Jurkat, Clone E6-1 (cell line): ENCODE data around the gene BTBD6. TPM values are rescaled to one million over a fixed set of nuclear protein-coding genes. Genes with fewer than 3 reads are reported as not detected.

Source experiments
- DNase-seq: peaks from one replicate; pipeline ENCODE4 v3.0.0-alpha.2; 2011; ENCODE audit warnings: low read depth, low spot score
- H3K4me3 ChIP-seq: 2 replicates; pipeline ENCODE4 v1.5.1; 2011; ENCODE audit warnings: mild to moderate bottlenecking, low read length, control low read depth, moderate library complexity
- polyA plus RNA-seq: library from polyadenylated mRNA; unstranded; fragments of >200 nt; gene quantifications from one replicate; pipeline ENCODE4 v1.2.1, GENCODE V29; 2012; ENCODE audit warnings: missing spikeins; ENCODE audit not compliant: insufficient read length, insufficient read depth

The BTBD6 gene
- 52.6 TPM for polyA plus RNA-seq

GRCh38 chr14:105248368-105249181 lies at the start of gene BTBD6:
Gene BTBD6, plus strand, starts transcription at chr14:105248533. Its CDS starts 179 bp downstream, at chr14:105248712.
- H3K4me3 ChIP-seq: peak within 1 kb of the TSS; percentile 71
- peak; percentile 71 for DNase-seq

- DNase-seq: no peak
Observed at GRCh38 chr14:105198588-105198987, 49.7 kb upstream of the BTBD6 start.

GRCh38 chr14:105199093-105199492 lies 49.2 kb upstream of the BTBD6 start:
- no peak for DNase-seq
- no peak overlapping the region for H3K4me3 ChIP-seq

More at GRCh38 chr14:105198588-105198987, 49.7 kb upstream of the BTBD6 start:
- H3K4me3 ChIP-seq: no peak overlapping the region

- H3K4me3 ChIP-seq: no peak overlapping the region
- no peak for DNase-seq
Observed at GRCh38 chr14:105200074-105200473, 48.3 kb upstream of the BTBD6 start.

GRCh38 chr14:105200641-105201040 lies 47.7 kb upstream of the BTBD6 start:
- DNase-seq: no peak
- no peak overlapping the region for H3K4me3 ChIP-seq

- H3K4me3 ChIP-seq: no peak overlapping the region
Observed at GRCh38 chr14:105201156-105201924, 47.0 kb upstream of the BTBD6 start.

GRCh38 chr14:105201925-105202513 lies 46.3 kb upstream of the BTBD6 start:
- no peak overlapping the region for H3K4me3 ChIP-seq
- DNase-seq: no peak

More at GRCh38 chr14:105201156-105201924, 47.0 kb upstream of the BTBD6 start:
- DNase-seq: no peak

GRCh38 chr14:105203057-105203531 lies 45.2 kb upstream of the BTBD6 start:
- DNase-seq: no peak
- H3K4me3 ChIP-seq: no peak overlapping the region

- no peak for DNase-seq
- no peak overlapping the region for H3K4me3 ChIP-seq
Observed at GRCh38 chr14:105203701-105204100, 44.6 kb upstream of the BTBD6 start.

- H3K4me3 ChIP-seq: no peak overlapping the region
- DNase-seq: no peak
Observed at GRCh38 chr14:105204206-105204930, 44.0 kb upstream of the BTBD6 start.

GRCh38 chr14:105204931-105205672 lies 43.2 kb upstream of the BTBD6 start:
- H3K4me3 ChIP-seq: no peak overlapping the region
- no peak for DNase-seq

- no peak for DNase-seq
Observed at GRCh38 chr14:105205673-105206208, 42.6 kb upstream of the BTBD6 start.

GRCh38 chr14:105206873-105207272 lies 41.5 kb upstream of the BTBD6 start:
- no peak overlapping the region for H3K4me3 ChIP-seq
- DNase-seq: no peak

More at GRCh38 chr14:105205673-105206208, 42.6 kb upstream of the BTBD6 start:
- no peak overlapping the region for H3K4me3 ChIP-seq

- DNase-seq: no peak
- no peak overlapping the region for H3K4me3 ChIP-seq
Observed at GRCh38 chr14:105207460-105207901, 40.9 kb upstream of the BTBD6 start.

GRCh38 chr14:105207996-105208737 lies 40.2 kb upstream of the BTBD6 start:
- no peak for DNase-seq

GRCh38 chr14:105208738-105209075 lies 39.6 kb upstream of the BTBD6 start:
- no peak overlapping the region for H3K4me3 ChIP-seq
- no peak for DNase-seq

More at GRCh38 chr14:105207996-105208737, 40.2 kb upstream of the BTBD6 start:
- H3K4me3 ChIP-seq: no peak overlapping the region

GRCh38 chr14:105209091-105209490 lies 39.2 kb upstream of the BTBD6 start:
- DNase-seq: no peak

More at GRCh38 chr14:105209091-105209490, 39.2 kb upstream of the BTBD6 start:
- H3K4me3 ChIP-seq: no peak overlapping the region
